Stimulated activated naive CD4-positive, alpha-beta T cell treated with Interleukin-2 at 50 U/mL for 16 hours (primary cell): Measurements from ENCODE around the gene NR3C1.

ENCODE experiments used
- DNase-seq: peaks from one replicate; lab custom pipeline; 2025; lab: John Stamatoyannopoulos, UW

NR3C1 gene

DNA sequence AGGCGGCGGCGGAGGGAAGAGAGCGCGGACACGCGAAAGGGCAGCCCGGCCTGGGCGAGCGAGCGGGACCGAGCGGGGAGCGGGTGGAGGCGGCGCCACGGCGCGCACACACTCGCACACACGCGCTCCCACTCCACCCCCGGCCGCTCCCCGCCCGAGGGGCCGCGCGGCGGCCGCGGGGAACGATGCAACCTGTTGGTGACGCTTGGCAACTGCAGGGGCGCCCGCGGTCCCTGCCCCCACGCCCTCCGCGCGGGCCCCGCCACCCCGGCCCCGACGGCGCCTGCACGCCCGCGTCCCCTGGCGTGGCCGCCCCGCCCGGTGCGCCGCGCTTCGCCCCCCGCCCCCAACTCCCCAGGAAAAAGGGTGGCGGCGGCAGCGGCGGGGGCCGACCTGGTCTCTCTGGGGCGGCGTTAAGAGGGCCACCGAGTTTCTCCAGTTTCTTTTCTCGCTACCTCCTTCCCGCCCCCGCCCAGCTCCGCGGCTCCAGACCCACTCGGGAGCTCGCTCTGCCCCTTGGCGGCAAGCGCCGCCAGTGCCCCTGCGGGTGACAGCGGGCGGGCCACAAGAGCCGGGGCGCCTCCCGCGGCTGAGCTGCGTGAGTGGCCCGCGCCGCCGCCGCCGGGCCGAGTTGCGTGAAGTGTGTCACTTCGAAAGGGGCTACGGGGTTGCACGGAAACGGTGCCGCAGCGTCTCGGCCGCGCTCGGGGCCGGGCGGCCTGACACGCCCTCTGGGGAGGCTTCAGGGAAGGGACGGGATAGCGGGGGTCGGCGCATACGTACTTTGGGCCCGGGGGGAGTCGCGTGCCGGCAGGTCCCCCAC is at the start of gene NR3C1:
TSS of gene NR3C1 (minus strand) at position 94 of the 823 bp plus-strand sequence. CDS start 2,847 bp downstream, outside the sequence.
- DNase-seq: peak; percentile 90

DNA sequence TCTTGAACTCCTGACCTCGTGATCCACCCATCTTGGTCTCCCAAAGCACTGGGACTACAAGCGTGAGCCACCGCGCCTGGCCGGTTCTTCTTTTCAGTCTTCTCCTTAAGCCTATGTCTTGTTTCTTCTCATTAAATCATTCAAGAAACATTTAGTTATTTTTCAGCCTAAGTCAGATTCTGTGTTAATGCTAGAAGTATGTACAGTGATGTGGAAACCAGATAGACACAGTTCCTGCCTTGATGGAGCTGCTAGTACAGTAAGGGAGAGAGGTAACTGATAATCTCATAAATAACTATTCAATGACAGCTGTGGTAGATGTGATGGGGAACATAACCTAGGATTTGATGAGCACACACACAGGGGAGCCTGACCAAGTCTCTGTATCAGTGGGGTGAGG is 46.3 kb upstream of the NR3C1 start:
- no peak for DNase-seq

DNA sequence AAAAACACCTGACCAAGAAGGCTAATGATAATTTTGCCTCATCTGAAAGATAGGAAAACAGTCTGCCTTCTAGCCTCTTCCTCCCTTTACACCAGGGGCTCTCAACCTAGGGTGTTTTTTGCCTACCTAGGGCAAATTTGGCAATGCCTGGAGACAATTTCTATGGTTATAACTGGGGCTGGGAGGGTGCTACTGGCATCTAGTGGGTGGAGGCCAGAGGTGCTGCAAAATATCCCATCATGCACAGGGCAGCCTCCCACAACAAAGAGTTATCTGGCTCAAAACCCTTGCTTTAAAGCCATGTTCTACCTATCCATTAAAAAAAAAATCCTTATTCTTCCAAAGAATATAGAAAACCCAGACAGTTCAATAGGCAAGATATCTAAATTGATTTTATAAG is 45.0 kb upstream of the NR3C1 start:
- DNase-seq: no peak

DNA sequence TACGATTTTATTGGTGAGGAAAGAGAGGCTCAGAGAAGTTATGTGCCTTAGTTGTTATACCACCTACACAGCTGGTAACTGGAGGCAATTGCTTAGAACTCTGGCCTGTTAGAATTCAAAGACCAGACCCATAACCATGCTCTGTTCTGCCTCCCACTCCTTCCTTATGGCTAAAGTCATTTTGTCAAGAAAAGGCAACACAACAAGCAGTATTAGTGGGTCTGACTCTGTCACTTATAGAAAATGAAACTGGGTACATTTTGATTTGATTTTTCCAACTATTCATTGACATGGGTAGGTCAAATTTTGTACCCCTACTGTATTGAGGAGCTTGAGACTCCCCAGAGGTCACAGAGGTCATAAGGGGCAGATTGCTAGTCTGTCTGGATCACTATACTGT is 44.5 kb upstream of the NR3C1 start:
- DNase-seq: no peak

DNA sequence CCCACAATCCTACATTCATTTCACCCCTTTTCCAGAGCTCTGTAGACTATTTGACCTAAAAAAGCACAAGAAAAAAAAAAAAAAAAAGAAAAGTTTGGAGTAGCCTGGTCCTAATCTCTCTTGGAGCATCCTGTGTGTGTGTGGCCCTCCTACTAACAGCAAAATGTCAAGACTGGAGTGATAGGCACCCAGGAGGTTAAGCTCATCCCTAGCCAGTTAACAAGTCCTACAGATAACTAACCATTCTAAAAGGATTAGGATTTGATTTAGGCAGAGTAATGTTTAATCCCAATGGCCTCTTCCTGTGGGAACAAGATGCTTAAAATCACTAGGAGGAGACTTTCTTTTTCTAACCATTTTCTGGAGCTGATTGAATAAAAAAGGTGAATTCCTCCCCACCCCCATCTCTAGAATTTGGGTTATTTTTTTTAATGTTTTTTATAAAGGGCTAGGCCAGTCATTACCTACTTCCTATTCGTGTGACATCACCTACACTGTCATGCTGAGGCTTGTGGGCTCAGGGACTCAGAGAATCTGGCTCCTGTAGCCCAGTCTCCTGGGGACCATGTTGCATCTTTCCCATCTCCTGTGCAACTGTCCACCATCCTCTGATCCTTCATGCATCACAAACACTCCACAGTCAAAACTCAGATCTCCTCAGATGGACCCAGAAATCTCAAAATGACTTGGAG is 43.2 kb upstream of the NR3C1 start:
- no peak for DNase-seq

DNA sequence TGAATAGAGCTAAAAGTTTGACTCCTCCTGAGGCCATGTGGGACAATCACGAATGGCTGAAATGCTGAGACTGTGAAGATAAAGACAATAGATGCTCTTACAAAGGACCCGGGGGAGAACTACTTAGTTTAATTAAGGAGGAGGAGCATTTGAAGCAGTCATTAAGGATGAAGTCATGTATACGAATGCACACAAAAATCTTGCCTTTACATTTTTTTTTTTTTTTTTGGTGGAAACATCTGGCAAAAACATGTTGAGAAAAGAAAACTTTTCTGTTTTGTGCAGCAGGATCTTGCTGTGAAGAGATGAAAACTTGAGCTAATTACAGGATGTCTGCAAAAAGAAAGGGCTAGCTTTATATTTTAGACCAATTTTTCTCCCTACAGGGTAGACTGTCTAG is 42.3 kb upstream of the NR3C1 start:
- no peak for DNase-seq

DNA sequence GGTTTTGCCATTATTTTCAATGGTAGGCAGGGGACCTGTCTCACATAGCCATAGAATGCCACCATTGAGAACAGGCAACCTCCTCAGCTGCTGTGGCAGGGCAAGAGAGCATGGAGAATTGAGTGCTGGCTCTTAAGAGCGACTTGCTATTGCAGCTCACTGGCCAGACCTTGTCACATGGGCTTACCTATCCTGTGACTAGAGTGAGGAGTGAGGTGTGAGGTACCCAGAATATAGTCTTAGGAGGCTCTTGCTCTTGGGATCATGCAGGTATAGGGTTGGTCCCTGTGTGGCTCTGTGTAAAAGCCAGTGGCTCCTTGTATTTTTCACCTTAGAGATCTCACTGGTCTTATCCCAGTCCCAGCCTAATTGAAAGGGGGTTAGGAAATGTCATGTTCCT is 39.8 kb upstream of the NR3C1 start:
- no peak for DNase-seq

DNA sequence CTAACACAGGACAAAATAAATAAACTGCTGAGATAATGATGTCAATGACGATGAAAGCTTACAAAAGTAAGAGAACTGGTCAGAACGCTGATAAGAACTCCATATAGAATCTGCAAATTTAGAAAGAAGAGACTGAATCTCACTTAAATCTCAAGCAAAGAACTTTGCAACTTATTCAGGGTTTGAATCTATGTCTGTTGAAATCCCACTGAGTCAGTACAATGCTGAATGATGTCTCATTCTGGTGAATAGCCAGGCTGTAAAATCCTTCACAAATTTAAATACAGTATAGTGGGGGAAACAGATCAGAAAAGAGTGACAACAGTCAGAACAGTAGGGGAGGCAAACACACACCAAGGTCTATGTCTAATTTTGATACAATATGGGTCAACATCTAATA is 38.9 kb upstream of the NR3C1 start:
- no peak for DNase-seq

DNA sequence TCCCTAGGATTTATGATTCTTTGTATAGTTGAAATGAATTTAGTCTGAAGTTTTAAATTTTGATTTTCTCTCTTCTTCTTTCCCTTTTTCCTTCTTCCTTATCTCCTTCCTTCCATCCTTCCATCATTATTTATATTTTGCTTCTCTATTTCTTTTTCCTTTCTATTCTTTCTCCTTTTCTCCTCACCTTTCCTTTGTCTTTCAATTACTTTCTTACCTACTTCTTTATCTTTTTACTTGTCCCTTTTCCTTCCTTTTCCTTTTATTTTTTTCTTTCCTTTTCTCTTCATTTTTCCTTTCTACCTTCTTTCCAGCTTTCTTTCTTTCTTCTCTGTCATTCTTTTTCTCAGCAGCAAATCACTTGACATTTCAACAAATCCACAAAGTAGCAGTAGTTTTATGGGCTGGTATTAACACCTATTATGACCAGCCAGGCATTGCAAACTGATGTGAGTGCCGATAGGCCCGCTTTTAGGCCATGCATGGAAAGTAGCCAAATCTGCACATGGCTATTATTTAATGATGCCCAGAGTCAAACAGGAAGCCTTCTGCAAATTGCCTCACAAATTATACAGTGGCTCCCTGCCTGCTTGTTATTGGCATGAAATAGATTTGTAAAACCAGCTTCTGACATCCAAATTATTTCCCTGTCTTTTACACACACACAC is 37.1 kb upstream of the NR3C1 start:
- no peak for DNase-seq

DNA sequence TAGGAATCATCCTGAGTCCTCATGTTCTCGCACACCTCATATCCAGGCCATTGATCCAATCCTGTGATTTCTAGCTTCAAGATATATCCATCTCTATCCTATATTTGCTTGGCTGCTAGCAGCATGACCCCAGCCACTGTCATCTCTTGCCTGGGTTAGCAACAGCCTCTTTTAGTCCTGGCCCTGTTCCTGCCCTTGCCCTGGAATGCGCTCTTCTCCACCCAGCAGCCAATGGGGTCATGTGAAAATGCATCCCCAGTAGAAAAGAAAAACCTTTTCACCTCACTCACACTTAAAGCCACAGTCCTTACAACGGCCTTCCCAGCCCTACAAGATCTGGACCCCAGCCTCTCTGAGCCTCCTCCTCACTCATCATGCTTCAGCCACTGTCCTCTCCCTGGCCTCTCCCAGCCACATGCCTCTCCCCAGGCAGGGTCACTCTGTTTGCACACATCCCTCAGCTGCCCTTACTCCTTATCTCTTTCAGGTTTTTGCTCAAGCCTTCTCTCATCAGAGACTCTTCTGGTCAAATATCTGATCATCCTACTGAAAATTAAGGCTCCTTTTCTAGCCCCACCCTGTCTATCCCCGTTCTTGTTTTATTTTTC is 34.3 kb upstream of the NR3C1 start:
- DNase-seq: no peak

DNA sequence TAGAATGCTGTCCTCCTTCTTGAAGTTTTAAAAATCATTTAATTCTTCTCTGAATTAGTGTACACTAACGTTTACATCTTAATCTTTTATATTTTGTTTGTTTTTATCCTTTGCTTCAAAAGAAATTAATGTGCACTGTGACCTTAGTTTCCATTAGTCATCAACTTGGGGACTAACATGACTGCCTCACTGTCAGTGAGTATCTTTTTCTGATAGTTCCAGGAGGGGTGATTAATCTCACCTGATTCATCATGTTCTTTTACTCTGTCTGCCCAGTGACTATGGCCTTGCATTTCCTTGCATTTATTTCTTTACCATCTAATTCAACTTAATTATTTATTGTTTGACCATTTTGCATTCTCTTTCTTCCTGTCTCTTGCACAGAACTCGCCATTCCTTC is 33.4 kb upstream of the NR3C1 start:
- no peak for DNase-seq

DNA sequence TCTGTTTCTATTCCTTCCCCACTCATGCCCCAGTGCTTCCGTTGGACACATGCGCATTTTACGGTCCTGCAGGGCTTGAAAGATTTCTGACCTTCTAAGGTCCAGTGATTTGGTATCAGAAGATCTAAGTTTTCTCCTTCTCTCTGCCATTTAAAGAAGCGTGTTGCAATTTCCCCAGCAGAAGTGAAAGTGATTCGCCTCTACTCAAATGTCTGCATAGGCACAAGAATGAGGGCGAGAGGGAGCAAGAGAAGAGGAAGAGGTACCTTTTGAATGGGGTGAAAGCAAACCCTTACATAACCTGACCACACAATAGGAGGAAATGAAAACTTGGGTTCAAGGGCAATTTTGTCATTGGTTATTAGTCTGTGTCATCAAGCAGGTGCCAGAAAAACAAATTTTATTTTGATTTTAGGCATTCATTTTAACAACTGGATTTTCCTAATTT is 31.7 kb upstream of the NR3C1 start:
- DNase-seq: no peak

DNA sequence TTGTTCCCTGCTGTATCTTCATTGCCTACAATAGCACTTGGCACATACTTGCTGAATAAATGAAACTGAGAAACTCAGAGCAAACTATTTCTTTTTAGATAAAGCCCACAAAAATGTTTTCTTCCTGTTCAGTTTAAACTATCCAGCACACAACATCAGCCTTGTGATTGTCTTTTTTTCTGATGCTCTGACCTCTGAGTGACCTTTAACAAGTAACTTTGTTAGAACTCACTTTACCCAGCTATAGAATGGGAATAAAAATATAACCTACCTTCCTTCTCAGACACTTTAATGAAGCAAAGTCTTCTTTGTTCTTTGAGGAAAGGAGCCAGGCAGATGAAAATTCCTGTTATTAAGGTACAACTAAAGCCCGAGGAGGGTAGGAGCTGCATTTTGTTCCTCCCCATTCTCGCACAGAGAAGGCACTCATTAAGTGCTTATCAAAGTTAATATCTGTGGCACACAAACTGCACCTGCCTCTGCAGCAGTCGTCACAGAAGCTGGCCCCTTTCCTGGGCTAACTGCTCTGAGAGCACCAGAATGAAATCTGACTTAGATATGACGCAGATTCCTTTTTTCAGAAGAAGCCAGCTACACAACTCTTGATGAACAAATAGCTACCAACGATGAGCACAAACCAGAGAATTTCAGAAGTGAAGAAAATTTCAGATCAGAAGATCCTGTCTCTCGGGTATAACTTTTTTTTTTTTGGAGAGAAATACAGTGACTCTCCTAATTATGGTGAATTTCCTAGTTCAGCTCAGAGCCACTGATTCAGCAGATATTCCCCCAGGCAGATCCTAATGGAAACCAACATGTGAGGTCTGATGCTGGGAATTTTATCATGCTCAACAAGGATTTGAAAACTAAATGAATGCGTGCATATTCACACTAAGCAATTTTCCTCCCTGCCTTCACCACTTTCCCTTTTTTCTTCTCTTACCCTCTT is 31.0 kb upstream of the NR3C1 start:
- peak; percentile 36 for DNase-seq

DNA sequence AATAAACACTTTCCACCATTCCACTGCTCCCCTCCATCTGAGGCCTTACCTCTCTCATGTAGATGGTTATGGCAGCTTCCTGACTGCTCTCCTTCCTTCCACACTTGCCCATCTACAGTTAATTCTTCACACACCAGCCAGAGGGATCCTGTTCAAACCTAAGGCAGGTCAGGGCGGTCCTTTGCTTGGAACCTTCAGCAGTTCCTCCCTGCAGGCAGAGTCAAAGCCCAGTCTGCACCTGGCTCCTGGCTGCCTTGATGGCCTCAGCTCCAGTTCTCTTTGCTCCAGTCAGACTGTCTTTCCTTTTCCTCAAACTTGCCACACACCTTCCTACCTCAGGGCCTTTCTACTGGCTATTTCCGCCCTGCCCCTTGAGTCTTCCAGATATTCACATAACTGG is 30.2 kb upstream of the NR3C1 start:
- DNase-seq: no peak

DNA sequence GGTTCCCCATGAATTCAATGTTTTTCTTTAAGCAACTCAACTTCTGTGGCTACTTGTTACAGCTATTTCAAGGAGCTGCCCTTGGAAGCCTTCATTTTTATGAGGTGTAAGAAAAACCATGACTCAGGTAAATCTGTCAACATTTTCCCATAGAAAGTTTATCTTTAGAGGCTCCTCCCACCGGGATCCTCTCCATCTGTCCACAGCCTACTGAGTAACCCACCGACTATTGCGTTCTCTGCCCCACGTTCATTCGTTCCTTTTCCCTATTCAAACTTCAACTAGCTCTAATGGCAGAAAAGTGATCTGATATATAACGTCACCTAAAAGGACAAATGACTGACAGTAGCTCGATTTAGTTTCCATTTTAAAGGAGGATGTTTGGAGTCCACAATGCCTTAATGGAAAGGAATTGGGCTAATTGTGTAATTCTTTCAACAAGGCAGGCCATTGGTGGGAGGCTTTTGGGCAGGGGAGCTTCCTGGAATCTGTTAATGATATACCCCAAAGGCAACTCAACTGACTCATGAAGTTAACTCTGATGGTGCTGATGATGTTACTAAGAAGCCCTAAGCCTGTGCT is 29.3 kb upstream of the NR3C1 start:
- DNase-seq: no peak

DNA sequence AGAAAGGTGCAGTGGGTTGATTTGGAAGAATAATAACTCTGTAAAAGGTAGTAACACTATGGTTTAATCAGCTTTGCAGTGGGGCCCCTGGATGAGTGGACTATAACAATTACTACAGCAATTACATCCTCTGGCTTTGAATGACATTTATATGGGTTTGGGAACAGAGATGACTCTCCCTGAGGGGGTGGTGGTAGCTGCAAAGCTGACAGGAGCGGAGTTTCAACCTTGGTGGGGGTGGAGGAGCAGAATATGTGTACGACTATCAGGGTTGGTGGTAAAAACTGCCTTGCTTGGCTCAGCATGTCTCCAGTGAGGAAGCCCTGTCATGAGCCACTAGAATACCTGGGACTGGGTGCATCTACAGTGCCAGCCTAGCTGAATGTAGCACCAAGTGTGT is 28.3 kb upstream of the NR3C1 start:
- DNase-seq: peak; percentile 55

DNA sequence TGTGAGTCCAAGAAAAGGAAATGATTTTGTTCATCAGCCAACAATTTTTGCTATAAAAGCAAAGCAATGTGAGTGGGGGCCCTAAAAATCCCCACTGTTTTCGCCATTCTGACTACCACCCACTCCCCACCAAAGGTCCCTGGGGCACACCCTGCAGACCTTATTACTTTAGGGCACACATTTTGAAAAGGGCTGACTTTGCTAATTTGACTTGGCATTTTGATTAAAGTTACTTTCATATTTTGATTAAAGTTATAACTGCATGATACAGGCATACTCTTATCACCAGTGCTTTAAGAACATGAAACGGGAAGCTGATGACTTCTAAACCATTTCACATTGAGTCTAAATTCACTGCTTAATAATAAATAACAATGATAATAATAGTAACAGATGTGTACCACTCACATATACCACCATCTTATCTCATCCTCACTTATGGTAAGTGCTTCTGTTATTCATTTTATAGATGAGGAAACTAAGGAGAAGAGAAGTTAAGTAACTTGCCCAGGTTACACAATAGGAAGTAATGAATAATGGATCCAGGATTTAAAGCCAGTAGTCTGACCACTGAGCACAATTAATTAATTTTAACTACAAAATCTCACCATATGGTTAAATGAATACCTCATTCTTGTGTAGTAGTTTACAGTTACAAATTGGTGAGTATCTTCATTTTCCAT is 25.4 kb upstream of the NR3C1 start:
- DNase-seq: no peak

DNA sequence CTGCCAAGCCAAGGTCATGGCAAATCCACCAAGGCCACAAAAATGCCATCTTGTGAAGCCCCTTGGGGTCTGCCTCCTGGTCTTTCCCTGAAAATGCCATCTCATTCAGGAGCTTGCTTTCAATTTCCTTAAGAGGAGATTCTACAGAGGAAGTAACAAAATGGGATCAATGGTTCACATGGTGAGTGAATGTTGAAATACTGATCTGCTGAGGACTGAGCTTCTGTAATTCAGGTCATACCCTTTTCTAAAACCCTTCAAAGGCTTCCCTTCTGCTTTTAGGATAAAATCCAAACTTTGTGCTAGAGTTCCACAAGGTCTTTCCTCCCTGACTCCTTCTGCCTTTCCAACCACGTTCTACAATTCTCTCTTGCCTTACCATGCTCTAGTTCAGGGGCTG is 24.7 kb upstream of the NR3C1 start:
- no peak for DNase-seq

DNA sequence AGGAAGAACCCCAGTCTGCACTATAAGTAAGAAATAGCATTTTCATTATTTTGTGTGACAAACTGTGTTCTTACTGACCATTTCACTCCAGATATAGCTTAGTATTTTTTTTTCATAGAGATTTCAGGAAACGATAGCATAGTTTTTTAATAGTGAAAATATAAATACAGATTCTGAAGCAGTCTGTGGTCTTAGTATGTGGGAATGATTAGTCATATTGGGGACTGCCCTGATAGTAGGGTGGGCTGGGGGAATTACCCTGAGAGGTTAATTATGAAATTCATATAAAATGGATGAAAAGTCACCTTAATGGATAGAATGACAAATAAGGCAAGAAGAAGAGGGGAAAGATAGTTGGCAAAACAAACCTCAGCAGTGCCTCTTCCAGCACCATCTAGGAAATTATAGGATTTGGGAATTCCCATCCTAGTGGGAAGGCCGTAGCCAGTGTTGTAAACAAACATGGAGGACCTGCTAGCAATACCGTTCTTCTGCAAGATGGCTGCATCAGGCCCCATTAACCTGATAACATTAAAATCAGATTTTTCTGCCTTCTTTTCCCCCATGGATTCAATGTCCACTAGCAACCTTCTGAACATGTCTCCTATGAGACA is 23.7 kb upstream of the NR3C1 start:
- DNase-seq: no peak

DNA sequence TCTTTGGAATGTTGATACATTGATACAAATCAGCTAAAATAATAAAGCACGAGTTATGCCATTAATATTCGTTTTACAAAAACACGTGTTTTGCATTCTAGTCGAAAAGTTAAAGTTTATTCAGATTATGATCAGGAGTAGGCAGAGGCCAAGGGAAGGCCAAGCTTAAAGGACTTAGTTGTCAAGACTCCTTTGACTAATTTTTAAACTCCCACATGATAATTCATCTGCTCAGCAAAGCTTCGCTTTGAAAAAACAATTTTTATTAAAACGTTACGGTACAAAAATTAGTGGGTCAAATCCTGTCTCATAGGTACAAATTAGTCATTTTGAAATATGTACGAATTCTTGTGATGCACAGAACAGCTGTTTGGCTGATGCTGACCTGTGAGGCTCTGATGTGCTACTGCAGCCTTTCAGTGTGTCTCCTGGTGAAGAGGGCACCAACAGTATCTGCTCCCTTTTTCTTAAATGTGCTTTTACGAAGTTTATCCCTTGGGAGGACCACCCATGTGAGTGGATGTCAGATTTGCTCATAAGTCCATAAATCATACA is 23.0 kb upstream of the NR3C1 start:
- DNase-seq: no peak
